Stimulated activated CD4-positive, alpha-beta T cell treated with anti-CD3 and anti-CD28 coated beads, Interleukin-1b, Interleukin-23, amount 100 ng/mL, for 1 hour (primary cell): ENCODE data around the gene NUPR2.
"Not testable (repeated sequence)": the region's sequence is repeated elsewhere in the genome, so short reads cannot be mapped to it uniquely, and the experiment has no call there.

Source experiments
- DNase-seq, 2 donors: peaks; one replicate each; pipeline ENCODE4 v3.0.0-alpha.2; 2020; ENCODE audit warnings: low read depth in 2 of 2

The NUPR2 gene

GRCh38 chr7:56086761-56087160 lies 29.5 kb downstream of the NUPR2 start:
- DNase-seq, result no peak

GRCh38 chr7:56083150-56083785 lies 32.9 kb downstream of the NUPR2 start:
- DNase-seq, result no peak

- no peak for DNase-seq
These were observed 34.4 kb downstream of the NUPR2 start for GRCh38 chr7:56081626-56082340.

GRCh38 chr7:56080726-56081435 lies 35.3 kb downstream of the NUPR2 start:
- not testable (repeated sequence) for DNase-seq

GRCh38 chr7:56079450-56080185 lies 36.6 kb downstream of the NUPR2 start:
- DNase-seq, result no peak

GRCh38 chr7:56078196-56078595 lies 38.0 kb downstream of the NUPR2 start:
- DNase-seq, result no peak

- DNase-seq, result no peak
These were observed 38.5 kb downstream of the NUPR2 start for GRCh38 chr7:56077681-56078080.

- peak; percentile 8 to 29 for DNase-seq
These were observed 41.8 kb downstream of the NUPR2 start for GRCh38 chr7:56074371-56074791.

- not testable (repeated sequence) for DNase-seq
These were observed 49.8 kb downstream of the NUPR2 start for GRCh38 chr7:56066376-56066775.
